ENCODE data around the gene ZFR2.
"Not testable (repeated sequence)": the region's sequence is repeated elsewhere in the genome, so short reads cannot be mapped to it uniquely, and the experiment has no call there.

ZFR2 gene

GRCh38 chr19:3868770-3869456 is at the start of gene ZFR2:
TSS of gene ZFR2 (minus strand) at chr19:3869038. CDS start at chr19:3869017, 21 bp downstream.
- DNase-seq: no peak

DNA sequence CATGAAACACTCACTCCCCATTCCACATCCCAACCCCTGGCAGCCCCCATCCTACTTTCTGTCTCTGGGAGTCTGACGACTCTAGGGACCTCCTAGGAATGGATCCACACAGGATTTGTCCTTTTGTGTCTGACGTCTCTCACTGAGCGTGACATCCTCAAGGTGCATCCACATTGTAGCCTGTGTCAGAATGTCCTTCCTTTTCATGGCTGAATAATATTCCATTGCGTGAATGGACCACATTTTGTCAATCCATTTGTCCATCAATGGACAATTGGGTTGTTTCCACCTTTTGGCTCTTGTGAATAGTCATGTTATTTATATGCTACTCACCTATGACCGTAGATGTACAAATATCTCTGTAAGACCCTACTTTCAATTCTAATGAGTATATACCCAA is 47.2 kb upstream of the ZFR2 start:
- no peak for DNase-seq

- no peak for DNase-seq
Observed at GRCh38 chr19:3914199-3914598, 45.4 kb upstream of the ZFR2 start.

DNA sequence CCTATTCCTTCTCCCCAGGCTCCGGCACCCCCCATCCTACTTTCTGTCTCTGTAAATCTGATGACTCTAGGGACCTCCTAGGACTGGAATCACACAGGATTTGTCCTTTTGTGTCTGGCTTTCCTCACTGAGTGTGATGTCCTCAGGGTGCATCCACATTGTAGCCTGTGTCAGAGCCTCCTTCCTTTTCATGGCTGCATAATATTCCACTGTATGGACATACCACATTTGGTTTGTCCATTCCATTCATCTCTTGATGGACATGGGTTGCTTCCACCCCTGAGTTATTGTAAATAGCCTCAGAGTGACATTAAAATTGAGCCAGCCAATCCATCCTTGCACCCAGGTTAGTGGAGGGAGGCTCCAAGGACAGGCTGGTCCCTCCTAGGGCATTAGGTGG is 41.3 kb upstream of the ZFR2 start:
- DNase-seq: no peak

DNA sequence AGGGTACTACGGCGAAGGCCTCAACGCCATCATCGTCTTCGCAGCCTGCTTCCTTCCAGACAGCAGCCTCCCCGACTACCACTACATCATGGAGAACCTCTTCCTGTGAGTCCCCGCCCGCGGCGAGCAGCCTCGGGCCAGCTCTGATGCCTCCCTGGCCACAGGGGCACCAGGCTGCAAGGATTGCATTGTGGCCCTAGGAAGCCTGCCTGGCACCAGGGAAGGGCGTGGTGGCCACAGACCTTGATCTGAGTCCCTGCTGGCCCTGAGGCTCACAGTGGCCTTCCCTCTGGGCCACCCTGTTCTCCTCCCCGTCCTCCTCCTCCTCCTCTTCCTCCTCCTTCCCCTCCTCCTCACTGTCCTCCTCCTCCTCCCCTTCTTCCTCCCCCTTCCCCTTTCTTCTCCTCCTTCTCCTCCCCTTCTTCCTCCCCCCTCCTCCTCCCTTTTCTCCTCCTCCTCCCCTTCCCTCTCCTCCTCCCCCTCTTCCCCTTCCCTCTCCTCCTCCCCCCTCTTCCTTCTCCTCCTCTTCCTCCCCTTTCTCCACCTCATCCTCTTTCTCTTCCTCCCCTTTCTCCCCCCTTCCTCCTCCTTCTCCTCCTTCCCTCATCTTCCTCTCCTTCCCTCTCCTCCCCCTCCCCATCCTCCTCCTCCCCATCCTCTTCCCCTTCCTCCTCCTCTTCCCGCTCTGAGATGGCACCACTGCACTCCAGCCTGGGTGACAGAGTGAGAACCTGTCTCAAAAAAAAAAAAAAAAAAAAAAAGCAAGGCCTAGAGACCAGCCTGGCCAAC is 39.6 kb upstream of the ZFR2 start:
- DNase-seq: no peak

DNA sequence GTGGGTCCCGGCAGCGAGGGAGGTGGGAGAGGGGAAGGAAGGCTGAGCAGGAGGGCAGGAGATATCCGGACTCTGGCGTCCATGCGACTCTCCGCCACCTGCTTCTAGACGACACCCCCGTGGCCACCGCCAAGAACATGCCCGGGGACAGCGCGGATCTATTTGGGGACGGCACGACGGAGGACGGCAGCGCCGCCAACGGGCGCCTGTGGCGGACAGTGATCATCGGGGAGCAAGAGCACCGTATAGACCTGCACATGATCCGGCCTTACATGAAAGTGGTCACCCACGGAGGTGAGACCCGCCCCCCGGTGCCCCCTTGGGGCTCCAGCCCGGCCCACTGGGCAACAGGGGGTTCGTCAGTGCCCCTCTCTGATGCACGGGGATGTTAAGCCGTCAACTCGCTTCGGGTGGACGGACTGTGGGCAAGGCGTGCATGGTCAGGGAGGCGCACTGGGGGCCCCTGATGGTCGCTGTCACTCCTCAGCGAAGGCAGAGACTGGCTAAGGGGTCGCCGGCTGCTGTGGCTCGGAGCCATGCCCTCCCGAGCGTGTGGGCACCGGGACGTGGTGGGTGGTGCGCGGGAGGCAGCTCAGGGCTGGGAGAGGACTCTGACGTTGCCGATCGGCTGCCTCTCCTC is 38.9 kb upstream of the ZFR2 start:
- DNase-seq: no peak

GRCh38 chr19:3904233-3904632 is 35.4 kb upstream of the ZFR2 start:
- DNase-seq: no peak

DNA sequence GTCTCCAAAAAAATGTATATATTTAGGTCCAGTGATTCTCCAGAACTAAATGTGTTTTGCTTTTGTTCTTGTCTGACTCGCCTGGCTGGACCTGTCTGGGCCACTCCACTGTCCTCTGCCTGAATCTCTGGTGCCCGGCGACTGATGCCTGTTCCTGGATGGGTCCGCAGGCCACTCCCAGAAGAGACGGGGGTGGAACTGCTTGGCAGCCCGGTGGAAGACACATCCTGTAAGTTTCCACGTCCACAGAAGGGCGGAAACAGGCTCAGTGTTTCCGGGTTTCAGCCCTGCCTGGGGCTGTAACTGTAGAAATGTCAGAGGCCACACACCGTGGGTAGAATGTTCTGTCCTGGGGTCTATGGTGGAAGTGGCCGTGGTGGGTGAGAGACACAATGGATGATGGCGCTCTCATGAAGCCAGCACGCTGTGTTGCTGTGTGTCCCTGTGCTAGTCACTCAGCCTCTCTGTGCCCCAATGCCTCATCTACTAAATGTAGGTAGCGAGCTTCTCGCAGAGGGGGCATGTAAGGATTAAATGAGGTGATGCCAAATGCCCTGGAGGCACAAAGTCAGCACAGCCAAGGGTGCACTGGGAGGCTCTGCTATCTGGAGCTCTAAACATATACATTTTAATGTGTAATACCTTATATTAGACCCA is 33.6 kb upstream of the ZFR2 start:
- no peak for DNase-seq

- DNase-seq: no peak
Observed at GRCh38 chr19:3899531-3900294, 30.9 kb upstream of the ZFR2 start.

DNA sequence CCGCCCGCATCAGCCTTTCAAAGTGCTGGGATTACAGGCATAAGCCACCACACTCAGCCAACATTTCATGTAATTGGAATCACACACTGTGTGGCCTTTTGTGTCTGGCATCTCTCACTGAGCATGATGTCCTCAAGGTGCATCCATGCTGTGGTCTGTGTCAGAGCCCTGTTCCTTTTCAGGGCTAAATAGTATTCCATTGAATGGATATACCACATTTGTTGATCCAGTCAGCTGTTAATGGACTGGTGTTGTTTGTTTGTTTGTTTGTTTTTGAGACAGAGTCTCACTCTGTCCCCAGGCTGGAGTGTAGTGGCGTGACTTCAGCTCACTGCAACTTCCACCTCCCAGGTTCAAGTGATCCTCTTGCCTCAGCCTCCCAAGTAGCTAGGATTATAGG is 29.6 kb upstream of the ZFR2 start:
- DNase-seq: no peak

- no peak for DNase-seq
Observed at GRCh38 chr19:3897936-3898335, 29.1 kb upstream of the ZFR2 start.

GRCh38 chr19:3895788-3896187 is 26.9 kb upstream of the ZFR2 start:
- no peak for DNase-seq

- not testable (repeated sequence) for DNase-seq
Observed at GRCh38 chr19:3894959-3895358, 26.1 kb upstream of the ZFR2 start.

DNA sequence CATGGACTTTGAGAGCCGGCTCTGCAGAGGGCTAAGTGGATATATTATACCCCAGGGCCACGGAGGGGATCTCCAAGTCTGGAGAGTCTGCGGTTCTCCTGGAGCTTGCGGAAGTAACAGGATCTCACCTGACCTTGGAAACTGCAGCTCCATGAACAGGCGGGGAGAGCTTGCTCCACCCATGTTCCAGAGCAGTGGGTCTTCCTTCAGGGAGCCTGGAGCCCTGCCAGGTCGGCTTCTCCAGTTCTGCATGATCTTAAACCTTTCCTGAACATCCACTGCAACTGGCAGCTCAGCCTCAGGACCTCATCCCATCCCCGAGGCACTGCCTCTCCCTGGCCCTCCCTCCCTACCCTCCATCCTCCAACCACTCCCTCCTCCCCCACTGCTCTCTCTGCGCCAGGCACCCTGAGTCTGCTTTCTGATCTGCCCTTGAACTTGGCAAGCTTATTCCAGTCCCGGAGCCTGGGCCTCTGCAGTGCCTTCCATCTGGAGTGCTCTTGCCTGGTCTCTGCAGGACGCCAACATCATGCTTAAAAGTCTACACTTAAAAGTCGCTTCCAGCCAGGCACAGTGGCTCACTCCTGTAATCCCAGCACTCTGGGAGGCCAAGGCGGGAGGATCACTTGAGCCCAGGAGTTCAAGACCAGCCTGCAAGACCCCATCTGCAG is 24.8 kb upstream of the ZFR2 start:
- DNase-seq: no peak

- no peak for DNase-seq
Observed at GRCh38 chr19:3890591-3890990, 21.8 kb upstream of the ZFR2 start.

DNA sequence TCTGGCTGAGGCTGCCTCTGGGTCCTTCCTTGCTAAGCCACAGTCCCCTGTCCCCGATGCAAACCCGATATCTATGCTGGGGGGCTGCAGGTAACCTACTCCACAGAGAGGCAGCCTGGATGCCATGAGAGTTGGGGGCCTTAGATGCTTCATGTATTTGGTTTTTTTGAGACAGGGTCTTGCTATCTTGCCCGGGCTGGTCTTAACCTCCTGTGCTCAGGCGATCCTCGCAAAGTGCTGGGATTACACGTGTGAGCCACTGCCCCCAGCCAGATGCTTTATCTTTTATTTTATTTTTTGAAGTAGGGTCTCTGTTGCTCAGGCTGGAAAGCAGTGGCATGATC is 13.2 kb upstream of the ZFR2 start:
- no peak for DNase-seq

DNA sequence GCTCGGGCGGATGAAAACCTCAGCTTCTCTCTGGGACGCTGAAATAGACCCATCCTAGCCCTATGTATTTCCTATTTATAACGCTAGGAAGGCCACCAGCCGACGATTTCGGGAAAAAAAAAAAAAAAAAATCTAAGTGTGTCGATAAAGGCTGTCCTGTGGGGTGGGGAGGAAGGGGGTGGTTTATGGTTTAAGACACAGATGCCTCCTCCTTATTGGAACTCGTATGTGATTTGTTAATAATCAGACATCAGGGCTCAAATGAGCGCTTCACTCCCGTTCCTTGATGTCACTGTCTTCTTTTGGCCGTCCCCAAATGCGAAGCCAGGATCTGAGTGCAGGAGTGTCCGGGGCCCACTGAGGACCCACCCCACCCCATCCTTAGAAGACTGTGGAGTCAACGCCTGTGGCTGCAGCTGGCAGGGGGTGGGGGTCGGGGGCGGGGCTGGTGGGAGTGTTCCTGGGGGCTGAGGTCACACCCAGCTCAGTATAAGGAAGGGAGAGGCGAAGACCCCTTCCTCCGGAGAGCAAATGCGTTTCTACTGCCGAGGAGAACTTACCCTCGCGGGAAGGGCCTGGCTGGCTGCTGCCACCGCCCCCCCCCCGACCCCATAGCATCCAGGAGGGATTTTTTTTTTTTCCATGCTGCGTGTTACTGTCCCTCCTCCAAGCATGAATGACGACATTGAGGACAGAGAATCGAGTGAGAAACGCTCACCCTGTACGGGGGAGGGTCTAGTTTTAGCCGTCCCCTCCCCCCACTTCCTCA is 12.6 kb upstream of the ZFR2 start:
- no peak for DNase-seq

DNA sequence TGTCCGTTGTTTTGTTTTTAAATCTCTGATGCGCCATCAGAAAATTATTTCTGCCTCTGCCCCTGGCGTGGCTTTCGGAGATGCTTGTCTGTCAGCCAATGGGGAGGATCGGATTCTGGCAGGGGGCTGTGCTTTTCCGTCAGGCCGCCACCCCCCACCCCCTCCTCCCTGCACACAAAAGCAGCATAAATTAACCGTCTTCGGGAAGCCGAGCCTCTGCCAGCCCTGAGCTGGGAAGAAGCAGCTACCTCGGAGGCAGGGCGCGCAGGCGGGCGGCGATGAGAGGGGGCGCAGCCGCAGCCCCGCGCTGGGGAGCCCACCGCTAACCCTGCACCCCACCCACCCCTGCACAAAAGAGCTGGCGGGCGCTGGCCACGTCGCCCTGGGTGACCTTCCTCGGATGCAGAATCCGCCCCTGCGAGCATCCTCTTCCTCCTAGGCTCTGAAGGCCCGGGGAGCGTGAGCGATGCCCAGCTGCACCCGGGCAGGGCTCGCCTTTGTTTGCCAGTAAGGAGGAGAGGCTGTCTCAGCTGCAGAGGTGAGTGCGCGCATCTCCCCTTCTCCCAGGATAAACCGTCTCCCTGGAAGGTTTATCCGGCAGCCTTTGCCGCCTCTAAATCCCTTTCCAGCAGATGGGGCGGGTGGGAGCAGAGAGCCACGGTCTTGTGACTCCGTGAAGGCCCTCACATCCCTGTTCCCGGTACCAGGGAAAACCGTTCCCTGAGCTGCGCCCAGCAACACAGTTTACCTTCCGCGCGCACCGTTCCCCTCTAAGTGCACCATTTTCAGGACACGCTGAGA is 11.8 kb upstream of the ZFR2 start, which contains the start of gene ATCAY:
ATCAY (plus strand) TSS at position 215 of the 801 bp plus-strand sequence. CDS start 5,083 bp downstream, outside the sequence.
- peak; percentile 82 for DNase-seq

- no peak for DNase-seq
Observed at GRCh38 chr19:3879656-3880055, 10.8 kb upstream of the ZFR2 start.

- not testable (repeated sequence) for DNase-seq
Observed at GRCh38 chr19:3874695-3875094, 5.9 kb upstream of the ZFR2 start.

Measured in NCI-H1436 (cell line).